Astrocyte (in vitro differentiated cells and primary cell): ENCODE measurements around the gene TNFRSF19. TPM values are rescaled to one million over a fixed set of nuclear protein-coding genes. Genes with fewer than 3 reads are reported as not detected.

Experiments
- DNase-seq: peaks from one replicate; pipeline ENCODE4 v3.0.0-alpha.2; 2010; ENCODE audit warnings: low read depth
- FAIRE-seq: peaks from 2 replicates; lab custom pipeline; 2011; peaks lifted over from hg19 to GRCh38; lab: Jason Lieb, UNC
- H2AFZ ChIP-seq: 2 replicates; pipeline ENCODE4 v1.6.0; 2012; ENCODE audit warnings: low read depth, low read length, inconsistent platforms
- H3K27ac ChIP-seq: 2 replicates; pipeline ENCODE4 v1.5.1; 2011; ENCODE audit warnings: low read depth, low read length, inconsistent platforms
- H3K27me3 ChIP-seq: 2 replicates; pipeline ENCODE4 v1.6.0; 2011; ENCODE audit warnings: low read length, inconsistent platforms; ENCODE audit not compliant: insufficient read depth
- H3K36me3 ChIP-seq: 2 replicates; pipeline ENCODE4 v1.5.1; 2011; ENCODE audit warnings: low read length, inconsistent platforms; ENCODE audit not compliant: insufficient read depth
- H3K4me1 ChIP-seq: 2 replicates; pipeline ENCODE4 v1.5.1; 2011; ENCODE audit warnings: low read length, inconsistent platforms; ENCODE audit not compliant: insufficient read depth
- H3K4me2 ChIP-seq: 2 replicates; pipeline ENCODE4 v1.6.0; 2012; ENCODE audit warnings: low read length, inconsistent platforms
- H3K4me3 ChIP-seq: 2 replicates; pipeline ENCODE4 v1.5.1; 2011; ENCODE audit warnings: low read depth, mild to moderate bottlenecking, low read length, inconsistent platforms; ENCODE audit not compliant: insufficient read depth
- H3K79me2 ChIP-seq: 2 replicates; pipeline ENCODE4 v1.6.0; 2012; ENCODE audit warnings: mild to moderate bottlenecking, low read length, inconsistent platforms; ENCODE audit not compliant: insufficient read depth
- H3K9ac ChIP-seq: 2 replicates; pipeline ENCODE4 v1.6.0; 2012; ENCODE audit warnings: mild to moderate bottlenecking, low read length, inconsistent platforms
- H3K9me3 ChIP-seq: 2 replicates; pipeline ENCODE4 v1.5.1; 2012; ENCODE audit warnings: low read depth, mild to moderate bottlenecking, low read length, inconsistent platforms; ENCODE audit not compliant: insufficient read depth
- H4K20me1 ChIP-seq: 2 replicates; pipeline ENCODE4 v1.6.0; 2012; ENCODE audit warnings: low read length, inconsistent platforms; ENCODE audit not compliant: insufficient read depth
- H3K27ac Mint-ChIP-seq: one replicate; pipeline ENCODE4 v1.8.0; 2021; ENCODE audit warnings: mild to moderate bottlenecking, mixed read lengths; ENCODE audit not compliant: unreplicated experiment
- H3K27me3 Mint-ChIP-seq: one replicate; pipeline ENCODE4 v1.8.0; 2021; ENCODE audit warnings: low read depth, mixed read lengths; ENCODE audit not compliant: unreplicated experiment
- H3K36me3 Mint-ChIP-seq: one replicate; pipeline ENCODE4 v1.8.0; 2021; ENCODE audit warnings: low read depth, mixed read lengths; ENCODE audit not compliant: unreplicated experiment
- H3K4me1 Mint-ChIP-seq: one replicate; pipeline ENCODE4 v1.8.0; 2021; ENCODE audit warnings: low read depth, mixed read lengths; ENCODE audit not compliant: unreplicated experiment
- H3K4me3 Mint-ChIP-seq: one replicate; pipeline ENCODE4 v1.8.0; 2021; ENCODE audit warnings: mild to moderate bottlenecking, moderate library complexity, mixed read lengths; ENCODE audit not compliant: unreplicated experiment
- H3K9me3 Mint-ChIP-seq: one replicate; pipeline ENCODE4 v1.8.0; 2021; ENCODE audit warnings: mild to moderate bottlenecking, mixed read lengths; ENCODE audit not compliant: unreplicated experiment
- CTCF ChIP-seq: IDR thresholded peaks from 2 replicates; pipeline ENCODE4 v1.5.1; 2011; ENCODE audit warnings: low read depth, mild to moderate bottlenecking, inconsistent platforms, low read length, moderate library complexity; ENCODE audit not compliant: insufficient read depth
- EZH2 ChIP-seq: IDR thresholded peaks from 2 replicates; pipeline ENCODE4 v1.6.1; 2012; ENCODE audit warnings: mild to moderate bottlenecking, low read length, inconsistent platforms; ENCODE audit not compliant: insufficient read depth
- total RNA-seq: library from RNA; stranded (reverse); gene quantifications from 2 replicates; pipeline ENCODE4 v1.2.1, GENCODE V29; 2021

TNFRSF19 gene
- total RNA-seq, 1 donor from 2014 or later = 27.8 TPM

- Mint-ChIP-seq H3K27ac (no peak overlapping the region), H3K36me3 (no peaks in the 10 kb centered on the region)
- TF ChIP-seq EZH2 = no peak
- no peak for TF ChIP-seq CTCF
These were observed 16.2 kb upstream of the TNFRSF19 start for GRCh38 chr13:23554000-23554399.

GRCh38 chr13:23557043-23557442, 13.2 kb upstream of the TNFRSF19 start:
- no peak for FAIRE-seq
- no peak overlapping the region for H3K4me2 ChIP-seq

More at GRCh38 chr13:23554000-23554399, 16.2 kb upstream of the TNFRSF19 start:
- Histone ChIP-seq H3K36me3 (no peaks in the 10 kb centered on the region), H2AFZ (no peak overlapping the region), H3K9me3 (no peaks in the 10 kb centered on the region), H3K9ac (no peak overlapping the region), H3K4me2 (no peak overlapping the region), H3K27ac (no peak overlapping the region), H3K79me2 (no peaks in the 10 kb centered on the region), H3K4me1 (peaks cover 5% of the 10 kb centered on the region), H3K4me3 (no peak overlapping the region), H4K20me1 (no peaks in the 10 kb centered on the region), H3K27me3 (no peaks in the 10 kb centered on the region)
- FAIRE-seq = no peak
- H3K9me3 Mint-ChIP-seq = peaks cover 5% of the 10 kb centered on the region
- peaks cover 2% of the 10 kb centered on the region for H3K4me1 Mint-ChIP-seq
- DNase-seq = no peak
- H3K4me3 Mint-ChIP-seq = no peak overlapping the region
- H3K27me3 Mint-ChIP-seq = no peaks in the 10 kb centered on the region

More at GRCh38 chr13:23557043-23557442, 13.2 kb upstream of the TNFRSF19 start:
- Histone ChIP-seq H3K9me3 (no peaks in the 10 kb centered on the region), H3K4me1 (peaks cover 13% of the 10 kb centered on the region), H3K27me3 (no peaks in the 10 kb centered on the region), H4K20me1 (no peaks in the 10 kb centered on the region), H3K9ac (no peak overlapping the region), H2AFZ (no peak overlapping the region), H3K27ac (no peak overlapping the region), H3K79me2 (no peaks in the 10 kb centered on the region), H3K36me3 (no peaks in the 10 kb centered on the region), H3K4me3 (no peak overlapping the region)
- Mint-ChIP-seq H3K27ac (no peak overlapping the region), H3K9me3 (no peaks in the 10 kb centered on the region), H3K4me3 (no peak overlapping the region), H3K36me3 (no peaks in the 10 kb centered on the region), H3K27me3 (no peaks in the 10 kb centered on the region), H3K4me1 (no peaks in the 10 kb centered on the region)
- DNase-seq = no peak
- no peak for TF ChIP-seq CTCF
- TF ChIP-seq EZH2 = no peak
